AG04449 (cell line): ENCODE results near the gene PTPN6.

Experiments
- CTCF ChIA-PET: fragments of 350-600 bp; formaldehyde crosslinking; extraction: SDS; loops from one replicate; lab custom pipeline; 2021; ENCODE audit warnings: antibody characterized with exemption; lab: Yijun Ruan, JAX
- POLR2A ChIA-PET: fragments of 400-600, 350-600 bp; formaldehyde crosslinking; extraction: SDS; loops from one replicate; lab custom pipeline; 2020; ENCODE audit warnings: antibody characterized with exemption, inconsistent platforms; lab: Yijun Ruan, JAX
- DNase-seq: peaks from one replicate; pipeline ENCODE4 v3.0.0-alpha.2; 2010; ENCODE audit warnings: low read depth, low spot score
- H3K4me3 ChIP-seq: 2 replicates; pipeline ENCODE4 v1.5.1; 2011; ENCODE audit warnings: low read depth, mild to moderate bottlenecking, control low read depth, low read length
- CTCF ChIP-seq: IDR thresholded peaks from one replicate; pipeline ENCODE4 v1.5.1; 2011; ENCODE audit warnings: mild to moderate bottlenecking, moderate library complexity, low read length, control low read depth, inconsistent platforms; ENCODE audit not compliant: insufficient read depth; ENCODE audit errors: missing control alignments

The PTPN6 gene

GRCh38 chr12:6909421-6910145 lies 41.6 kb upstream of the PTPN6 start:
- DNase-seq = no peak

GRCh38 chr12:6912164-6912935 lies 38.8 kb upstream of the PTPN6 start:
- CTCF ChIA-PET = interaction anchor here (0.9 to 8.2 kb wide), 7 partner anchors 7 to 48 kb away, joined by 3 to 98 read pairs (median 8); partner anchors contain the start of genes LRRC23 and SPSB2
- TF ChIP-seq CTCF = no peak
- POLR2A ChIA-PET = interaction anchor here (0.9 kb wide), 1 partner anchor 13 kb away, joined by 3 read pairs; no protein-coding TSS in a partner anchor
- no peak overlapping the region for H3K4me3 ChIP-seq
- no peak for DNase-seq

More at GRCh38 chr12:6909421-6910145, 41.6 kb upstream of the PTPN6 start:
- no peak overlapping the region for H3K4me3 ChIP-seq
- TF ChIP-seq CTCF = no peak
- POLR2A ChIA-PET = interaction anchor here (0.7 kb wide), 1 partner anchor 42 kb away, joined by 3 read pairs; the partner anchor contains the start of gene TPI1
- CTCF ChIA-PET = interaction anchor here (0.7 to 2.7 kb wide), 5 partner anchors 14 to 55 kb away, joined by 3 to 8 read pairs (median 4); no protein-coding TSS in a partner anchor

DNA sequence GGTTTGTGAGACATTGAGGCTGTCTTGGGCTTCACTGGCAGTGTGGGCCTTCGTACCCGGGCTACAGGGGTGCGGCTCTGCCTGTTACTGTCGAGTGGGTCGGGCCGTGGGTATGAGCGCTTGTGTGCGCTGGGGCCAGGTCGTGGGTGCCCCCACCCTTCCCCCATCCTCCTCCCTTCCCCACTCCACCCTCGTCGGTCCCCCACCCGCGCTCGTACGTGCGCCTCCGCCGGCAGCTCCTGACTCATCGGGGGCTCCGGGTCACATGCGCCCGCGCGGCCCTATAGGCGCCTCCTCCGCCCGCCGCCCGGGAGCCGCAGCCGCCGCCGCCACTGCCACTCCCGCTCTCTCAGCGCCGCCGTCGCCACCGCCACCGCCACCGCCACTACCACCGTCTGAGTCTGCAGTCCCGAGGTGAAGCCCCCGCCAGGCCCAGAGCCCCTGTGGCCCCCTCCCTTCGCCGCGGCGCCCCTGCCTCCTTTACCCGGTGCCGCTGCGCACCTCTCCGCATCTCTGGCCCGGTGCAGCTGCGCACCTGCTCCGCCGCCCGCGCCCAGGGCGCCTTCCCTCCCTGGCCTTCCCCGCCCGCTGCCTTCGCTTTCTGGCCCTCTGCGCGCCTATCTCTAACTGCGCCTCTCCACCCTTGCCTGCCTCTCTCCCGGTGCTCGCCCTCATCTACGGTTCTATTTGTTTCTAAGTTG lies 36.8 kb upstream of the PTPN6 start, which contains the start of gene ENO2:
TSS of gene ENO2 (plus strand) at position 335 of the 701 bp plus-strand sequence. CDS start 1,253 bp downstream, outside the sequence.
- ChIA-PET CTCF (interaction anchor here (0.8 to 8.2 kb wide), 5 partner anchors 11 to 43 kb away, joined by 3 to 98 read pairs (median 14); partner anchors contain the start of genes ATN1 and SPSB2), POLR2A (interaction anchor here (0.6 to 1.3 kb wide), 3 partner anchors 11 to 199 kb away, joined by 3 to 4 read pairs (median 3); no protein-coding TSS in a partner anchor)
- DNase-seq = no peak
- no peak for TF ChIP-seq CTCF
- H3K4me3 ChIP-seq = peak within 1 kb of the TSS; percentile 69

- POLR2A ChIA-PET = interaction anchor here (0.6 to 1.3 kb wide), 3 partner anchors 10 to 198 kb away, joined by 3 to 4 read pairs (median 3); no protein-coding TSS in a partner anchor
- no peak for TF ChIP-seq CTCF
- DNase-seq = no peak
- peak overlapping the region; percentile 69 for H3K4me3 ChIP-seq
- CTCF ChIA-PET = interaction anchor here (0.8 to 8.2 kb wide), 3 partner anchors 10 to 34 kb away, joined by 3 to 98 read pairs (median 3); partner anchors contain the start of gene ATN1
These were observed 36.0 kb upstream of the PTPN6 start for GRCh38 chr12:6914947-6915788.

GRCh38 chr12:6915789-6916285 lies 35.3 kb upstream of the PTPN6 start:
- peak overlapping the region; percentile 69 for H3K4me3 ChIP-seq
- no peak for DNase-seq
- no peak for TF ChIP-seq CTCF
- ChIA-PET CTCF (interaction anchor here (1.0 to 8.2 kb wide), 3 partner anchors 9 to 43 kb away, joined by 3 to 98 read pairs (median 16); partner anchors contain the start of gene SPSB2), POLR2A (interaction anchor here (0.6 kb wide), 1 partner anchor 10 kb away, joined by 3 read pairs; no protein-coding TSS in a partner anchor)
